ENCODE measurements around the gene ITGB3. TPM values are rescaled to one million over a fixed set of nuclear protein-coding genes. Genes with fewer than 3 reads are reported as not detected.

Gene ITGB3
- total and polyA plus RNA-seq, 2 of the 8 experiments (the other 6 are each of a cell fraction or from before 2014, with no cell fraction given) = 0.08 to 0.09 TPM

- no peak for DNase-seq (ENCODE audit: low read depth in 1 of 2, low spot score in 2 of 2)
- Histone ChIP-seq H3K4me3 (ENCODE audit: extremely low read depth in 1 of 4, insufficient read depth in 2 of 4, low read depth in 3 of 4, low read length in 4 of 4) (no peak overlapping the region), H2AK5ac (ENCODE audit: low read depth, low read length) (no peak overlapping the region), H3K4ac (replicated peaks; ENCODE audit: insufficient read length, low read depth, low read length) (no peak overlapping the region), H3K14ac (ENCODE audit: insufficient read length) (no peak overlapping the region), H3K56ac (replicated peaks; ENCODE audit: insufficient read length, low read depth, low read length) (no peak overlapping the region), H4K91ac (replicated peaks; ENCODE audit: insufficient read length, low read length) (no peak overlapping the region), H2BK5ac (ENCODE audit: low read depth, low read length) (no peak overlapping the region), H3K79me2 (ENCODE audit: control insufficient read depth in 1 of 2, insufficient read depth in 2 of 2, low read length in 2 of 2) (no peaks in the 10 kb centered on the region), H3K27ac (ENCODE audit: low read depth, low read length) (no peak overlapping the region), H2BK120ac (replicated peaks; ENCODE audit: low read depth, low read length) (no peak overlapping the region), H3K9ac (replicated peaks in 1 of 4; ENCODE audit: extremely low read depth in 1 of 4, low read depth in 3 of 4, low read length in 3 of 4) (no peak overlapping the region), H2AFZ (ENCODE audit: low read length) (no peak overlapping the region), H2BK20ac (ENCODE audit: low read length) (no peak overlapping the region), H3K18ac (ENCODE audit: extremely low read depth, low read length) (no peak overlapping the region), H3K4me2 (ENCODE audit: insufficient read depth in 1 of 2, low read depth in 2 of 2, low read length in 2 of 2) (no peak overlapping the region), H2BK15ac (ENCODE audit: low read length) (no peak overlapping the region), H3K4me1 (replicated peaks in 1 of 4; ENCODE audit: control insufficient read depth in 3 of 4, insufficient read depth in 4 of 4, low read length in 3 of 4) (peaks cover 6 to 18% (median 11%) of the 10 kb centered on the region in 4 experiments), H2BK12ac (ENCODE audit: low read depth, low read length) (no peak overlapping the region), H3K23ac (ENCODE audit: insufficient read length) (no peak overlapping the region), H3K79me1 (ENCODE audit: low read depth, low read length) (no peaks in the 10 kb centered on the region), H4K5ac (ENCODE audit: insufficient read length, low read depth, low read length) (no peak overlapping the region), H3K27me3 (replicated peaks in 1 of 4; ENCODE audit: control insufficient read depth in 3 of 4, extremely low read depth in 1 of 4, insufficient read depth in 3 of 4, low read length in 3 of 4) (no peaks in the 10 kb centered on the region), H3K23me2 (ENCODE audit: low read depth, low read length) (no peaks in the 10 kb centered on the region), H4K20me1 (replicated peaks in 1 of 2; ENCODE audit: control insufficient read depth in 1 of 2, insufficient read depth in 2 of 2, low read length in 2 of 2) (no peaks in the 10 kb centered on the region), H3K9me3 (ENCODE audit: insufficient read depth in 2 of 2, low read depth in 1 of 2, low read length in 1 of 2) (peaks cover 6% of the 10 kb centered on the region in 2 experiments; a peak in 1 of 4 replicates), H4K8ac (ENCODE audit: extremely low read depth, insufficient read depth, low read length) (no peak overlapping the region), H3K36me3 (ENCODE audit: control insufficient read depth in 2 of 4, insufficient read depth in 4 of 4, low read length in 3 of 4) (no peaks in the 10 kb centered on the region)
- FAIRE-seq = no peak
- TF ChIP-seq EGR1 (IDR thresholded peaks at IDR 0.05; ENCODE audit: borderline replicate concordance, low read depth, low read length) (no peak), JUN (IDR thresholded peaks at IDR 0.05; ENCODE audit: low read depth, low read length) (no peak), GTF2F1 (IDR thresholded peaks at IDR 0.05; ENCODE audit: borderline replicate concordance, low read depth, low read length) (no peak)
- POLR2A ChIA-PET (ENCODE audit: partially characterized antibody) = interaction anchor here (0.6 kb wide), 1 partner anchor 43 kb away, joined by 3 read pairs; no protein-coding TSS in a partner anchor
- WGBS, 2 experiments (ENCODE audit: extremely low coverage in 1 of 2, insufficient coverage in 1 of 2, insufficient read length in 1 of 2, insufficient replicate concordance in 2 of 2, low coverage in 1 of 2, low lambda C conversion rate in 2 of 2, missing lambda C conversion rate in 1 of 2) = 88% methylated on average over 1 of the region's 1 CpG; no CpG with 5 or more reads in 1 of the 2 experiments
- CTCF ChIA-PET (ENCODE audit: partially characterized antibody) = interaction anchor here (0.8 to 0.9 kb wide), 2 partner anchors 17 to 42 kb away, joined by 3 to 4 read pairs; no protein-coding TSS in a partner anchor
These were observed 18.9 kb downstream of the ITGB3 start for GRCh38 chr17:47272491-47272890.
